K562 (cell line): ENCODE data around the gene AHI1. TPM values are rescaled to one million over a fixed set of nuclear protein-coding genes. Genes with fewer than 3 reads are reported as not detected.

Experiments
- ATAC-seq: fragments of 200-7000 bp; cut with Tn5 transposase; 3 replicates; pipeline ENCODE4 v1.9.1; 2020; ENCODE audit warnings: moderate library complexity
- BruUV-seq: library from RNA; stranded (reverse); fragments of 400-500 nt; replicated peaks from 2 replicates; lab custom pipeline; 2021; lab: Mats Ljungman, UMichigan
- CTCF ChIA-PET: fragments of 300-600 bp; formaldehyde crosslinking; extraction: SDS; loops from one replicate; lab custom pipeline; 2021; ENCODE audit warnings: low intra/inter-chr PET ratio; lab: Yijun Ruan, JAX
- POLR2A ChIA-PET: fragments of 300-600, 350-650 bp; sonication (Branson Sonifier 250); formaldehyde crosslinking; extraction: SDS; loops from one replicate; lab custom pipeline; 2021; ENCODE audit warnings: antibody characterized with exemption, inconsistent platforms; lab: Yijun Ruan, JAX
- DNase-seq, 4 experiments: peaks; one replicate each; pipeline versions ENCODE4 v3.0.0 to v3.0.0-alpha.2; 2011 to 2018; ENCODE audit warnings: low spot score in 3 of 4, mixed read lengths in 3 of 4; ENCODE audit errors: extremely low read depth in 1 of 4
- FAIRE-seq: peaks from 2 replicates; lab custom pipeline; 2011; peaks lifted over from hg19 to GRCh38; lab: Jason Lieb, UNC
- H2AFZ ChIP-seq: 2 replicates; pipeline ENCODE4 v1.6.0; 2011; ENCODE audit warnings: low read depth, low read length, control low read depth, inconsistent platforms
- H3K27ac ChIP-seq: fragments of 200-600 bp; 3 replicates; pipeline ENCODE4 v1.8.0; 2011; ENCODE audit warnings: low read depth, mild to moderate bottlenecking, control low read depth, inconsistent platforms, low read length, moderate library complexity, mixed read lengths; ENCODE audit errors: extremely low read depth
- H3K27me3 ChIP-seq, 2 experiments: fragments of 300-600 bp in 1 of 2; 2 replicates in 1 of 2; 3 replicates in 1 of 2; pipeline versions ENCODE4 v1.6.0 to v1.8.0; 2011; ENCODE audit warnings: inconsistent platforms in 2 of 2, low read length in 2 of 2, mild to moderate bottlenecking in 1 of 2, mixed read lengths in 1 of 2, moderate library complexity in 1 of 2; ENCODE audit not compliant: control insufficient read depth in 2 of 2, insufficient read depth in 2 of 2
- H3K36me3 ChIP-seq: fragments of 300-600 bp; 3 replicates; pipeline ENCODE4 v1.8.0; 2011; ENCODE audit warnings: mild to moderate bottlenecking, low read length, inconsistent platforms; ENCODE audit not compliant: control insufficient read depth, insufficient read depth
- H3K4me1 ChIP-seq, 2 experiments: fragments of 200-600 bp in 1 of 2; replicated peaks in 1 of 2; 2 replicates in 1 of 2; 3 replicates in 1 of 2; pipeline versions ENCODE4 v1.5.1 to v1.8.0; 2011; ENCODE audit warnings: inconsistent platforms in 2 of 2, low read length in 2 of 2, mild to moderate bottlenecking in 1 of 2, mixed read lengths in 1 of 2, moderate library complexity in 1 of 2; ENCODE audit not compliant: control insufficient read depth in 2 of 2, insufficient read depth in 2 of 2
- H3K4me2 ChIP-seq: 2 replicates; pipeline ENCODE4 v1.6.1; 2011; ENCODE audit warnings: low read length, control low read depth, inconsistent platforms, mixed read lengths; ENCODE audit not compliant: insufficient read depth
- H3K4me3 ChIP-seq: fragments of 200-600 bp; sonication (generic), shearing (Covaris generic); 2 replicates; pipeline ENCODE4 v1.5.1; 2016; ENCODE audit warnings: control low read depth, inconsistent platforms
- H3K79me2 ChIP-seq: fragments of 200-600 bp; 3 replicates; pipeline ENCODE4 v1.8.0; 2011; ENCODE audit warnings: low read length, inconsistent platforms; ENCODE audit not compliant: control insufficient read depth, insufficient read depth
- H3K9ac ChIP-seq, 2 experiments: 2 replicates each; pipeline versions ENCODE4 v1.6.0 to v1.6.1; 2011; ENCODE audit warnings: low read depth in 2 of 2, low read length in 2 of 2, control low read depth in 1 of 2, inconsistent platforms in 1 of 2, mild to moderate bottlenecking in 1 of 2, mixed read lengths in 1 of 2; ENCODE audit not compliant: insufficient read depth in 1 of 2
- H3K9me1 ChIP-seq: one replicate; pipeline ENCODE4 v1.6.0; 2011; ENCODE audit warnings: inconsistent platforms, mild to moderate bottlenecking, low read length, moderate library complexity; ENCODE audit not compliant: control insufficient read depth, insufficient read depth
- H3K9me3 ChIP-seq: replicated peaks from 2 replicates; pipeline ENCODE4 v1.5.1; 2011; ENCODE audit warnings: low read depth, low read length, inconsistent platforms; ENCODE audit not compliant: control insufficient read depth, insufficient read depth
- H4K20me1 ChIP-seq: replicated peaks from 2 replicates; pipeline ENCODE4 v1.6.1; 2011; ENCODE audit warnings: low read length, inconsistent platforms, mixed read lengths; ENCODE audit not compliant: control insufficient read depth, insufficient read depth
- BCOR ChIP-seq: fragments of 450-650 bp; IDR thresholded peaks from 2 replicates; pipeline ENCODE4 v1.6.1; 2016
- MAZ ChIP-seq, 2 experiments: fragments of 450-650 bp in 1 of 2; sonication (generic) in 1 of 2; formaldehyde crosslinking; IDR thresholded peaks in 1 of 2; conservative IDR thresholded peaks in 1 of 2; 2 replicates each; pipeline versions ENCODE4 v1.4.0 to v1.5.0; 2020; ENCODE audit warnings: mild to moderate bottlenecking in 1 of 2, missing genetic modification reagents in 1 of 2
- MTA2 ChIP-seq: fragments of 450-650 bp; IDR thresholded peaks from 2 replicates; pipeline ENCODE4 v1.6.1; 2016; ENCODE audit warnings: low read depth
- MYC ChIP-seq, 2 experiments: fragments of 250-450 bp in 1 of 2; sonication (Bioruptor Pico) in 1 of 2; IDR thresholded peaks; 2 replicates each; pipeline versions ENCODE4 v1.5.1 to v1.6.1; 2012 to 2021; ENCODE audit warnings: low read depth in 2 of 2, borderline replicate concordance in 1 of 2, improper control_type of control experiment in 1 of 2, low read length in 1 of 2, mild to moderate bottlenecking in 1 of 2, moderate library complexity in 1 of 2
- NUFIP1 ChIP-seq: fragments of 450-650 bp; IDR thresholded peaks from 2 replicates; pipeline ENCODE4 v1.6.1; 2018; ENCODE audit not compliant: partially characterized antibody
- ZNF143 ChIP-seq: sonication (generic); formaldehyde crosslinking; IDR thresholded peaks from 2 replicates; pipeline ENCODE4 v1.9.0; 2022; ENCODE audit warnings: mild to moderate bottlenecking, missing genetic modification reagents
- ZNF274 ChIP-seq: IDR thresholded peaks from 2 replicates; pipeline ENCODE4 v1.6.1; 2011; ENCODE audit warnings: low read depth, mild to moderate bottlenecking, low read length, moderate library complexity, borderline replicate concordance
- WGBS: fragments of 100-300 bp; shearing (Covaris generic); methylation state at CpG from one replicate; pipeline ENCODE4 v1.1.6; 2016; ENCODE audit warnings: low coverage, mixed read lengths; ENCODE audit not compliant: insufficient coverage; ENCODE audit errors: missing lambda C conversion rate; 5-methylcytosine and 5-hydroxymethylcytosine counted together
- in situ Hi-C: fragments of 300-500 bp; cut with MboI; formaldehyde crosslinking; loops from 4 replicates; pipeline ENCODE4 v1.15.0; 2018; ENCODE audit warnings: inconsistent platforms, mixed read lengths
- intact Hi-C: fragments of 100-400 bp; cut with micrococcal nuclease; formaldehyde crosslinking; loops from 2 replicates; pipeline ENCODE4 v1.14.2; 2022
- polyA plus RNA-seq, 8 experiments: library from polyadenylated mRNA; depleted of rRNA in 4 of 8; stranded (reverse) in 5 of 8; unstranded in 3 of 8; fragments of >200 nt; fragmentation: Nextera tagmentation in 2 of 8; fragmentation: Illumina TruSeq in 1 of 8; extraction: Ambion mirVana in 2 of 8; extraction: Trizol in 1 of 8; gene quantifications; 2 replicates each; pipeline versions ENCODE4 v1.2.1 to v1.2.3, GENCODE V29; 2011 to 2014; ENCODE audit warnings: inconsistent platforms in 1 of 8, missing spikeins in 1 of 8
- total RNA-seq, 7 experiments: library from RNA; depleted of rRNA in 6 of 7; stranded (reverse); fragments of >200 nt in 6 of 7; fragmentation: Illumina TruSeq in 2 of 7; extraction: Trizol in 2 of 7; gene quantifications; 2 replicates each; pipeline versions ENCODE4 v1.2.1 to v1.2.3, GENCODE V29; 2011 to 2021; ENCODE audit warnings: low replicate concordance in 1 of 7
- TF ChIP-seq, protein P1 (sequence below), 3 experiments: IDR thresholded peaks in 2 of 3; conservative IDR thresholded peaks in 1 of 3; 2 replicates each; pipeline ENCODE4 v1.5.1; 2011 to 2012; ENCODE audit warnings: low read length in 3 of 3, mild to moderate bottlenecking in 3 of 3, control low read depth in 2 of 3, improper control_type of control experiment in 1 of 3, inconsistent platforms in 1 of 3, low read depth in 1 of 3, mixed read lengths in 1 of 3, moderate library complexity in 1 of 3; ENCODE audit not compliant: insufficient read depth in 2 of 3
- TF ChIP-seq, protein P2 (sequence below): fragments of 250-450 bp; sonication (Bioruptor Pico); IDR thresholded peaks from 2 replicates; pipeline ENCODE4 v1.4.0; 2020; ENCODE audit warnings: mild to moderate bottlenecking, moderate library complexity
- TF ChIP-seq, protein P3 (sequence below), 2 experiments: IDR thresholded peaks; 2 replicates each; pipeline ENCODE4 v1.6.1; 2012; ENCODE audit warnings: improper control_type of control experiment in 2 of 2, low read depth in 2 of 2, low read length in 2 of 2, borderline replicate concordance in 1 of 2
- TF ChIP-seq, protein P4 (sequence below): fragments of 250-450 bp; sonication (Bioruptor Pico); IDR thresholded peaks from 2 replicates; pipeline ENCODE4 v1.9.0; 2021; ENCODE audit warnings: mild to moderate bottlenecking
- TF ChIP-seq, protein P5 (sequence below), 2 experiments: fragments of 450-650 bp; IDR thresholded peaks; 2 replicates each; pipeline ENCODE4 v1.6.1; 2016

The AHI1 gene
- total and polyA plus RNA-seq, 9 of the 15 experiments (the other 6 are each of a cell fraction or from before 2014, with no cell fraction given): 24.7 to 54.9 (median 32.2) TPM

DNA sequence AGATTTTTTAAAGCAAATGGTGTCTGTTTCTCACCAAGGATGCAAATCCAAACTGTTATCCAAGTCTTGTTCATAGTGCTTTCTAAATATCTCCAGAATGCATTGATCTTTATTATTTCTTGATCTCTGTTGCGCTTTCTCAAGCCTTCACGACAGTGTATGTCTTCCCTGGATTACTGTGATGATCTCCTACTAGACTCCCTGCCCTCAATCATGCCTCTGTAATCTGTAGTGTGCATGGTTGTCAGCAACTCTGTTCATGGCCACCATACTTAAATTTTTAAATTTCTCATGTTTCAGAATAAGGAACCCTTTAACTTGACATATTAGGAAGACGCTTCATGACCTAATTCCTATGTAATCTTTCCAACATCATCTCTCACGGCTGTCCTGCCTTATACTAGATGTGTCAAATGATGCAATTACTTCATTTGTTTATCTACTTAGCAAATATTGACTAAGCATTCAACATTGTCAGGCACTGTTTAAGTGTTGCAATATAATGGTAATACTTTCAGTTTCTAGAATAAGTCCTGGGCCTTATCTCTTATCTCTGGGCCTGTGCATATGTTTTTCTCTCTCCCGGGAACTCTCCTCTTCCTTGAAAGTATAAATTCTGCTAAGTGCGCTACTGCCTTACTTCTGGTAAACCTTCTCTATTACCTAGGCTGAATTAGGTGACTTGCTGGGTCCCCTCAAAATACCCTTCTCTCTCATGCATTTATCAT lies 25.6 kb upstream of the AHI1 start:
- Histone ChIP-seq H3K9me3 (no peaks in the 10 kb centered on the region), H3K4me1 (peaks cover 0 to 9% of the 10 kb centered on the region in 2 experiments; a peak in 3 of 5 replicates), H3K9me1 (no peaks in the 10 kb centered on the region), H3K4me3 (no peak overlapping the region), H3K36me3 (no peaks in the 10 kb centered on the region), H3K27me3 (no peaks in the 10 kb centered on the region), H3K79me2 (no peaks in the 10 kb centered on the region), H4K20me1 (no peaks in the 10 kb centered on the region), H3K27ac (no peak overlapping the region), H2AFZ (peak overlapping the region; percentile 3), H3K9ac (no peak overlapping the region), H3K4me2 (peak overlapping the region; percentile 27; the same call in 1 of the 2 replicates)
- intact Hi-C loops: no loop called here
- ChIA-PET CTCF (no interaction called here), POLR2A (interaction anchor here (1.1 kb wide), 1 partner anchor 25 kb away, joined by 4 read pairs; the partner anchor contains the start of gene AHI1)
- 10% methylated on average over 6 of the region's 6 CpGs for WGBS
- FAIRE-seq (no peak), DNase-seq (peak in 1 of 4 experiments; percentile 15), ATAC-seq (peak; percentile 78)
- no TSS peak for BruUV-seq
- in situ Hi-C loops: no loop called here
- no peak for TF ChIP-seq BCOR
- TF ChIP-seq MTA2: no peak
- TF ChIP-seq, protein P1, sequence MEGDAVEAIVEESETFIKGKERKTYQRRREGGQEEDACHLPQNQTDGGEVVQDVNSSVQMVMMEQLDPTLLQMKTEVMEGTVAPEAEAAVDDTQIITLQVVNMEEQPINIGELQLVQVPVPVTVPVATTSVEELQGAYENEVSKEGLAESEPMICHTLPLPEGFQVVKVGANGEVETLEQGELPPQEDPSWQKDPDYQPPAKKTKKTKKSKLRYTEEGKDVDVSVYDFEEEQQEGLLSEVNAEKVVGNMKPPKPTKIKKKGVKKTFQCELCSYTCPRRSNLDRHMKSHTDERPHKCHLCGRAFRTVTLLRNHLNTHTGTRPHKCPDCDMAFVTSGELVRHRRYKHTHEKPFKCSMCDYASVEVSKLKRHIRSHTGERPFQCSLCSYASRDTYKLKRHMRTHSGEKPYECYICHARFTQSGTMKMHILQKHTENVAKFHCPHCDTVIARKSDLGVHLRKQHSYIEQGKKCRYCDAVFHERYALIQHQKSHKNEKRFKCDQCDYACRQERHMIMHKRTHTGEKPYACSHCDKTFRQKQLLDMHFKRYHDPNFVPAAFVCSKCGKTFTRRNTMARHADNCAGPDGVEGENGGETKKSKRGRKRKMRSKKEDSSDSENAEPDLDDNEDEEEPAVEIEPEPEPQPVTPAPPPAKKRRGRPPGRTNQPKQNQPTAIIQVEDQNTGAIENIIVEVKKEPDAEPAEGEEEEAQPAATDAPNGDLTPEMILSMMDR (IDR thresholded peaks at IDR 0.05 in 2 of 3, conservative IDR thresholded peaks at IDR 0.05 in 1 of 3; ENCODE audit: insufficient read depth in 2 of 3, low read depth in 1 of 3, low read length in 3 of 3): no peak
- 0 out of 2 replicates have a peak, but pooled peaks have one; percentile 31 for TF ChIP-seq MYC (IDR thresholded peaks at IDR 0.05; ENCODE audit: low read depth, low read length)
- peak; percentile 44; the same call in 1 of the 2 replicates for TF ChIP-seq MYC (CRISPR knock-in tag; IDR thresholded peaks at IDR 0.05; ENCODE audit: borderline replicate concordance, low read depth)
- no peak for TF ChIP-seq ZNF143 (CRISPR knock-in tag)
- TF ChIP-seq, protein P2, sequence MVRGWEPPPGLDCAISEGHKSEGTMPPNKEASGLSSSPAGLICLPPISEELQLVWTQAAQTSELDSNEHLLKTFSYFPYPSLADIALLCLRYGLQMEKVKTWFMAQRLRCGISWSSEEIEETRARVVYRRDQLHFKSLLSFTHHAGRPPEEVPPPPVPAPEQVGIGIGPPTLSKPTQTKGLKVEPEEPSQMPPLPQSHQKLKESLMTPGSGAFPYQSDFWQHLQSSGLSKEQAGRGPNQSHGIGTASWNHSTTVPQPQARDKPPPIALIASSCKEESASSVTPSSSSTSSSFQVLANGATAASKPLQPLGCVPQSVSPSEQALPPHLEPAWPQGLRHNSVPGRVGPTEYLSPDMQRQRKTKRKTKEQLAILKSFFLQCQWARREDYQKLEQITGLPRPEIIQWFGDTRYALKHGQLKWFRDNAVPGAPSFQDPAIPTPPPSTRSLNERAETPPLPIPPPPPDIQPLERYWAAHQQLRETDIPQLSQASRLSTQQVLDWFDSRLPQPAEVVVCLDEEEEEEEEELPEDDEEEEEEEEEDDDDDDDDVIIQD: no peak
- TF ChIP-seq, protein P3, sequence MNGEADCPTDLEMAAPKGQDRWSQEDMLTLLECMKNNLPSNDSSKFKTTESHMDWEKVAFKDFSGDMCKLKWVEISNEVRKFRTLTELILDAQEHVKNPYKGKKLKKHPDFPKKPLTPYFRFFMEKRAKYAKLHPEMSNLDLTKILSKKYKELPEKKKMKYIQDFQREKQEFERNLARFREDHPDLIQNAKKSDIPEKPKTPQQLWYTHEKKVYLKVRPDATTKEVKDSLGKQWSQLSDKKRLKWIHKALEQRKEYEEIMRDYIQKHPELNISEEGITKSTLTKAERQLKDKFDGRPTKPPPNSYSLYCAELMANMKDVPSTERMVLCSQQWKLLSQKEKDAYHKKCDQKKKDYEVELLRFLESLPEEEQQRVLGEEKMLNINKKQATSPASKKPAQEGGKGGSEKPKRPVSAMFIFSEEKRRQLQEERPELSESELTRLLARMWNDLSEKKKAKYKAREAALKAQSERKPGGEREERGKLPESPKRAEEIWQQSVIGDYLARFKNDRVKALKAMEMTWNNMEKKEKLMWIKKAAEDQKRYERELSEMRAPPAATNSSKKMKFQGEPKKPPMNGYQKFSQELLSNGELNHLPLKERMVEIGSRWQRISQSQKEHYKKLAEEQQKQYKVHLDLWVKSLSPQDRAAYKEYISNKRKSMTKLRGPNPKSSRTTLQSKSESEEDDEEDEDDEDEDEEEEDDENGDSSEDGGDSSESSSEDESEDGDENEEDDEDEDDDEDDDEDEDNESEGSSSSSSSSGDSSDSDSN (IDR thresholded peaks at IDR 0.05; ENCODE audit: borderline replicate concordance in 1 of 2, low read depth in 2 of 2, low read length in 2 of 2): no peak
- TF ChIP-seq, protein P4, sequence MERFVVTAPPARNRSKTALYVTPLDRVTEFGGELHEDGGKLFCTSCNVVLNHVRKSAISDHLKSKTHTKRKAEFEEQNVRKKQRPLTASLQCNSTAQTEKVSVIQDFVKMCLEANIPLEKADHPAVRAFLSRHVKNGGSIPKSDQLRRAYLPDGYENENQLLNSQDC: no peak
- no peak for TF ChIP-seq NUFIP1
- no peak for TF ChIP-seq ZNF274
- peak in 1 of 2 experiments; percentile 51; a peak in 2 of 4 replicates for TF ChIP-seq MAZ (CRISPR knock-in tag; conservative IDR thresholded peaks at IDR 0.05 in 1 of 2, IDR thresholded peaks at IDR 0.05 in 1 of 2)
- TF ChIP-seq, protein P5, sequence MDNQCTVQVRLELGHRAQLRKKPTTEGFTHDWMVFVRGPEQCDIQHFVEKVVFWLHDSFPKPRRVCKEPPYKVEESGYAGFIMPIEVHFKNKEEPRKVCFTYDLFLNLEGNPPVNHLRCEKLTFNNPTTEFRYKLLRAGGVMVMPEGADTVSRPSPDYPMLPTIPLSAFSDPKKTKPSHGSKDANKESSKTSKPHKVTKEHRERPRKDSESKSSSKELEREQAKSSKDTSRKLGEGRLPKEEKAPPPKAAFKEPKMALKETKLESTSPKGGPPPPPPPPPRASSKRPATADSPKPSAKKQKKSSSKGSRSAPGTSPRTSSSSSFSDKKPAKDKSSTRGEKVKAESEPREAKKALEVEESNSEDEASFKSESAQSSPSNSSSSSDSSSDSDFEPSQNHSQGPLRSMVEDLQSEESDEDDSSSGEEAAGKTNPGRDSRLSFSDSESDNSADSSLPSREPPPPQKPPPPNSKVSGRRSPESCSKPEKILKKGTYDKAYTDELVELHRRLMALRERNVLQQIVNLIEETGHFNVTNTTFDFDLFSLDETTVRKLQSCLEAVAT (IDR thresholded peaks at IDR 0.05): no peak
